Activated naive CD8-positive, alpha-beta T cell (primary cell): ENCODE data around the gene CCDC186.
"Not testable (repeated sequence)": the region's sequence is repeated elsewhere in the genome, so short reads cannot be mapped to it uniquely, and the experiment has no call there.

Source experiments
- H3K27ac Mint-ChIP-seq: one replicate; pipeline ENCODE4 v1.8.0; 2021; ENCODE audit warnings: mixed read lengths
- H3K27me3 Mint-ChIP-seq: one replicate; pipeline ENCODE4 v1.8.0; 2021; ENCODE audit warnings: mixed read lengths
- H3K36me3 Mint-ChIP-seq: one replicate; pipeline ENCODE4 v1.8.0; 2021; ENCODE audit warnings: mixed read lengths
- H3K4me1 Mint-ChIP-seq: one replicate; pipeline ENCODE4 v1.8.0; 2021; ENCODE audit warnings: low read depth, mixed read lengths
- H3K4me3 Mint-ChIP-seq: one replicate; pipeline ENCODE4 v1.8.0; 2021; ENCODE audit warnings: mild to moderate bottlenecking, mixed read lengths
- H3K9me3 Mint-ChIP-seq: one replicate; pipeline ENCODE4 v1.8.0; 2021; ENCODE audit warnings: low read depth, mixed read lengths

Gene CCDC186

GRCh38 chr10:114163062-114163461, 10.9 kb downstream of the CCDC186 start:
- Mint-ChIP-seq H3K27me3 (no peaks in the 10 kb centered on the region), H3K27ac (no peak overlapping the region), H3K9me3 (no peaks in the 10 kb centered on the region), H3K4me1 (peaks cover 42% of the 10 kb centered on the region), H3K36me3 (peaks cover 14% of the 10 kb centered on the region), H3K4me3 (no peak overlapping the region)

- Mint-ChIP-seq H3K9me3 (no peaks in the 10 kb centered on the region), H3K27me3 (no peaks in the 10 kb centered on the region), H3K4me3 (no peak overlapping the region), H3K27ac (no peak overlapping the region), H3K4me1 (peaks cover 17% of the 10 kb centered on the region), H3K36me3 (peaks cover 13% of the 10 kb centered on the region)
These were observed 16.1 kb downstream of the CCDC186 start for GRCh38 chr10:114157912-114158311.

GRCh38 chr10:114151892-114152291, 22.1 kb downstream of the CCDC186 start:
- no peaks in the 10 kb centered on the region for H3K9me3 Mint-ChIP-seq
- no peaks in the 10 kb centered on the region for H3K27me3 Mint-ChIP-seq
- peaks cover 24% of the 10 kb centered on the region for H3K36me3 Mint-ChIP-seq
- peaks cover 8% of the 10 kb centered on the region for H3K4me1 Mint-ChIP-seq
- no peak overlapping the region for H3K4me3 Mint-ChIP-seq
- H3K27ac Mint-ChIP-seq, result no peak overlapping the region

- no peak overlapping the region for H3K4me3 Mint-ChIP-seq
- H3K27ac Mint-ChIP-seq, result no peak overlapping the region
- H3K4me1 Mint-ChIP-seq, result peaks cover 8% of the 10 kb centered on the region
- H3K36me3 Mint-ChIP-seq, result peaks cover 22% of the 10 kb centered on the region
- no peaks in the 10 kb centered on the region for H3K27me3 Mint-ChIP-seq
- H3K9me3 Mint-ChIP-seq, result no peaks in the 10 kb centered on the region
These were observed 22.5 kb downstream of the CCDC186 start for GRCh38 chr10:114151486-114151885.

GRCh38 chr10:114149476-114149875, 24.5 kb downstream of the CCDC186 start:
- H3K27me3 Mint-ChIP-seq, H3K27ac Mint-ChIP-seq, H3K9me3 Mint-ChIP-seq, H3K4me3 Mint-ChIP-seq, H3K4me1 Mint-ChIP-seq: not testable (repeated sequence)
- H3K36me3 Mint-ChIP-seq, result peaks cover 20% of the 10 kb centered on the region

GRCh38 chr10:114143160-114143559, 30.8 kb downstream of the CCDC186 start:
- Mint-ChIP-seq H3K4me1 (no peaks in the 10 kb centered on the region), H3K27ac (no peak overlapping the region), H3K4me3 (no peak overlapping the region), H3K27me3 (no peaks in the 10 kb centered on the region), H3K9me3 (no peaks in the 10 kb centered on the region), H3K36me3 (peaks cover 23% of the 10 kb centered on the region)

- H3K27me3 Mint-ChIP-seq, result no peaks in the 10 kb centered on the region
- H3K27ac Mint-ChIP-seq, result no peak overlapping the region
- peaks cover 22% of the 10 kb centered on the region for H3K36me3 Mint-ChIP-seq
- no peaks in the 10 kb centered on the region for H3K4me1 Mint-ChIP-seq
- no peaks in the 10 kb centered on the region for H3K9me3 Mint-ChIP-seq
- H3K4me3 Mint-ChIP-seq, result no peak overlapping the region
These were observed 32.0 kb downstream of the CCDC186 start for GRCh38 chr10:114142018-114142417.

GRCh38 chr10:114140827-114141226, 33.2 kb downstream of the CCDC186 start:
- not testable (repeated sequence) for H3K4me1 Mint-ChIP-seq, H3K27me3 Mint-ChIP-seq, H3K9me3 Mint-ChIP-seq, H3K4me3 Mint-ChIP-seq, H3K27ac Mint-ChIP-seq
- H3K36me3 Mint-ChIP-seq, result peaks cover 20% of the 10 kb centered on the region

GRCh38 chr10:114140036-114140435, 34.0 kb downstream of the CCDC186 start:
- H3K4me1 Mint-ChIP-seq, result no peaks in the 10 kb centered on the region
- H3K36me3 Mint-ChIP-seq, result peaks cover 21% of the 10 kb centered on the region
- no peak overlapping the region for H3K27ac Mint-ChIP-seq
- no peaks in the 10 kb centered on the region for H3K9me3 Mint-ChIP-seq
- no peaks in the 10 kb centered on the region for H3K27me3 Mint-ChIP-seq
- H3K4me3 Mint-ChIP-seq, result no peak overlapping the region

- Mint-ChIP-seq H3K4me3 (no peak overlapping the region), H3K36me3 (peaks cover 19% of the 10 kb centered on the region), H3K9me3 (no peaks in the 10 kb centered on the region), H3K4me1 (no peaks in the 10 kb centered on the region), H3K27me3 (no peaks in the 10 kb centered on the region), H3K27ac (no peak overlapping the region)
These were observed 35.4 kb downstream of the CCDC186 start for GRCh38 chr10:114138581-114138980.

GRCh38 chr10:114135476-114135875, 38.5 kb downstream of the CCDC186 start:
- Mint-ChIP-seq H3K27me3 (no peaks in the 10 kb centered on the region), H3K4me3 (no peak overlapping the region), H3K27ac (no peak overlapping the region), H3K36me3 (peaks cover 23% of the 10 kb centered on the region), H3K4me1 (no peaks in the 10 kb centered on the region), H3K9me3 (no peaks in the 10 kb centered on the region)

- Mint-ChIP-seq H3K4me3 (no peak overlapping the region), H3K9me3 (no peaks in the 10 kb centered on the region), H3K36me3 (peaks cover 23% of the 10 kb centered on the region), H3K4me1 (no peaks in the 10 kb centered on the region), H3K27ac (no peak overlapping the region), H3K27me3 (no peaks in the 10 kb centered on the region)
These were observed 42.9 kb downstream of the CCDC186 start for GRCh38 chr10:114131094-114131493.

GRCh38 chr10:114121031-114121430, 53.0 kb downstream of the CCDC186 start:
- H3K4me1 Mint-ChIP-seq, result no peaks in the 10 kb centered on the region

GRCh38 chr10:114118514-114118913, 55.5 kb downstream of the CCDC186 start:
- H3K36me3 Mint-ChIP-seq, result no peaks in the 10 kb centered on the region

More at GRCh38 chr10:114121031-114121430, 53.0 kb downstream of the CCDC186 start:
- Mint-ChIP-seq H3K27ac (no peak overlapping the region), H3K27me3 (no peaks in the 10 kb centered on the region), H3K9me3 (no peaks in the 10 kb centered on the region), H3K36me3 (peaks cover 2% of the 10 kb centered on the region), H3K4me3 (no peak overlapping the region)

GRCh38 chr10:114117728-114118127, 56.3 kb downstream of the CCDC186 start:
- no peak overlapping the region for H3K27ac Mint-ChIP-seq
- H3K9me3 Mint-ChIP-seq, result no peaks in the 10 kb centered on the region
- no peaks in the 10 kb centered on the region for H3K36me3 Mint-ChIP-seq
- H3K27me3 Mint-ChIP-seq, result peaks cover 3% of the 10 kb centered on the region
- no peak overlapping the region for H3K4me3 Mint-ChIP-seq
- no peaks in the 10 kb centered on the region for H3K4me1 Mint-ChIP-seq

More at GRCh38 chr10:114118514-114118913, 55.5 kb downstream of the CCDC186 start:
- Mint-ChIP-seq H3K9me3 (no peaks in the 10 kb centered on the region), H3K27me3 (no peaks in the 10 kb centered on the region), H3K4me3 (no peak overlapping the region), H3K4me1 (no peaks in the 10 kb centered on the region), H3K27ac (no peak overlapping the region)

- Mint-ChIP-seq H3K4me1 (no peaks in the 10 kb centered on the region), H3K4me3 (no peak overlapping the region), H3K27ac (no peak overlapping the region), H3K27me3 (peaks cover 3% of the 10 kb centered on the region), H3K9me3 (no peaks in the 10 kb centered on the region), H3K36me3 (no peaks in the 10 kb centered on the region)
These were observed 58.1 kb downstream of the CCDC186 start for GRCh38 chr10:114115661-114116445.
